NOMO-1 (cell line): ENCODE data around the gene OGFR.

Source experiments
- DNase-seq, 2 experiments: peaks; one replicate each; lab custom pipeline; 2025; ENCODE audit not compliant: unreplicated experiment in 2 of 2; lab: John Stamatoyannopoulos, UW

Gene OGFR

DNA sequence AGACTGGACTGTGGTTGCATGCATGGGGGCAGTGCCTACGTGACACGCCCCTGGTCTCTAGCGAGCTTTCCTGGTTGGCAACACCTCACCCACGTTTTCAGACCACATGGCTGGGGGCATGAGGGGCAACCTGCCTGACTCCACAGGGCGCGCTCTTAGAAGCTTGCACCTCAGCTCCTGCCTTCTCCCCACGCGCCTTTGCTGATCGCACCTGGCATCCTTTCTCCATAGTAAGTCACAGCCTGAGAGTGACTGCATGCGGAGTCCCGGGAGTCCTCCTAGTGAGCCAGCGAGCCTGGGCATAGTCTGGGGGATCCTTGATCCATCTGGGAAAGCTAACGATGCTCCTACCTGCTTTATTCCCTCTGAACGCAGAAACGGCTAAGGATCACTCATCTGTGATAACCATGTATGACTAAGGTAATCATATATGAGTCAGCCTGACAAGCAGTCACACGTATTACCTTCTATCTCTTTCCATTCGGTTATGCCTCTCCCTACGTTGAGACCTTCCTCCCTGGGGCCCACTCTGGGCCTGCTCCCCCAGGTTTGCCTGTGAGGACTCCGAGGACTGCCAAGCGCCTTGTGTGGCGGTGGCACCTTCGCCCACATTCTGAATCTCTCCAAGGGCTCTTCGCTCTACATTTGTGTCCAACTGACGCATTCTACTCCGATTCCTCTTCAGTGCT, 52.4 kb downstream of the OGFR start:
- DNase-seq = no peak

DNA sequence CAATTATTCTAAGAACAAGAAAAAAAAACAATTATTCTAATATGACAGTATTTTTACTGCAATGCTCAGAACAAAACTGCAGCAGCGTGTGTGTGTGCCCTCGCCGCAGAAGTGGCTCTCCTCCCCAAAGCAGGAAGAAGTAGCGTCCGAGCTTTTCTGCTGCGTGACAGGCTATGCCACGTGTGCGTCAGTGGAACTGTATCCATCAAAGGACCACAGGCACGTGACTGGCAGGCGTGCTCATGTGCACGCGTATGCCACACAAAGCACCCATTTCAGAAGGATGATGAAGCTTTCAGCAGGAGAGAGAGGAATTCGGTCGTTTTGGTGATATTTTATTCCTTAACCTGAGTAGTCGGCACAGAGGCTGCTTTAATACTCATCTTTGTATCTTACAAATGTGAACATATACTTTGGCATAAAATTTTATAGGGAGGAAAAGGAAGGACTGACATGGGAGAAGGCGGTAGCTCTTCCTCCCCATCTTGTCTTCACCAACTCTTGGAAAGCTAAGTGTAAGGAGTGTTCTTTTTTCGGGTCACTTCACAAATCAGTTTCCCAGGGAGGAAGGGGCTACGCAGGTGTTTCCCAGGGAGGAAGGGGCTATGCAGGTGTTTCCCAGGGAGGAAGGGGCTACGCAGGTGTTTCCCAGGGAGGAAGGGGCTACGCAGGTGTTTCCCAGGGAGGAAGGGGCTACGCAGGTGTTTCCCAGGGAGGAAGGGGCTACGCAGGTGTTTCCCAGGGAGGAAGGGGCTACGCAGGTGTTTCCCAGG, 53.6 kb downstream of the OGFR start:
- DNase-seq = no peak

DNA sequence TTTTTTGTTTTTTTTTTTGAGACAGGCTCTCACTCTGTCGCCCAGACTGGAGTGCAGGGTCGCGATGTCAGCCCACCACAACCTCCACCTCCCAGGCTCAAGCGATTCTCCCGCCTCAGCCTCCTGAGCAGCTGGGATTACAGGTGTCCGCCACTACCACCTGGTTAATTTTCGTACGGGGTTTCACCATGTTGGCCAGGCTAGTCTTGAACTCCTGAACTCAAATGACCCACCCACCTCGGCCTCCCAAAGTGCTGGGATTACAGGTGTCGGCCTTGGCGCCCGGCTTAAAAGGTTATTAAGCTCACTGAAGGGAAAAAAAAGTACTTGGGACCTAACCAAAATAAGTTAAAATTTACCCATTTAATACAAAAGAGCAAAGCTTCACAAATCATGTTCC, 55.1 kb downstream of the OGFR start:
- no peak for DNase-seq

DNA sequence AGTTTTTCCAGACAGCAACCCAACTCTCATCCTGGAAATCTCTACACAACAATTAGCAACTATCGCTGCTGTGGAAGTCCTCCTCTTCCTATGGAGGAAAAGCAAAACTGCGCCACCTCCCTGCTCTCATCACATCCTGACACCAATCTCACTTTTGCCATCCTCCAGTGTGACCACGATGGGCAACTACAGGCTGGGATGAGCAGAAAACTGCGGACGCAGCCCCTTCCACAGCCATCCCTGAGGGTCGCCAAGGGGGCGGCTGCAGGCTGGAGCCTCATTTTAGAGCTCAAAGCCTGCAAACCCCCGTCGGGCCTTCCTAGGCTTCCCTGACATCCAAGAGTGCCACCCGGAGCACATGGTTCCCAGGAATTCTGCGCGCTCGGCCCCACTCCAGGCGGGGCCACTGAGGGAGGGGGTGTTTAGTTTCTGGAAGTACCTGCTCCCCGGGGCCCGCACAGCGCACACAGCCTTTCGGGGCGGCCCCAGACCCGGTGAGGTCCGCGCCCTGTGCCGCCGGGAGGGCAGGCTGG, 55.8 kb downstream of the OGFR start:
- peak in 1 of 2 experiments; percentile 11 for DNase-seq

DNA sequence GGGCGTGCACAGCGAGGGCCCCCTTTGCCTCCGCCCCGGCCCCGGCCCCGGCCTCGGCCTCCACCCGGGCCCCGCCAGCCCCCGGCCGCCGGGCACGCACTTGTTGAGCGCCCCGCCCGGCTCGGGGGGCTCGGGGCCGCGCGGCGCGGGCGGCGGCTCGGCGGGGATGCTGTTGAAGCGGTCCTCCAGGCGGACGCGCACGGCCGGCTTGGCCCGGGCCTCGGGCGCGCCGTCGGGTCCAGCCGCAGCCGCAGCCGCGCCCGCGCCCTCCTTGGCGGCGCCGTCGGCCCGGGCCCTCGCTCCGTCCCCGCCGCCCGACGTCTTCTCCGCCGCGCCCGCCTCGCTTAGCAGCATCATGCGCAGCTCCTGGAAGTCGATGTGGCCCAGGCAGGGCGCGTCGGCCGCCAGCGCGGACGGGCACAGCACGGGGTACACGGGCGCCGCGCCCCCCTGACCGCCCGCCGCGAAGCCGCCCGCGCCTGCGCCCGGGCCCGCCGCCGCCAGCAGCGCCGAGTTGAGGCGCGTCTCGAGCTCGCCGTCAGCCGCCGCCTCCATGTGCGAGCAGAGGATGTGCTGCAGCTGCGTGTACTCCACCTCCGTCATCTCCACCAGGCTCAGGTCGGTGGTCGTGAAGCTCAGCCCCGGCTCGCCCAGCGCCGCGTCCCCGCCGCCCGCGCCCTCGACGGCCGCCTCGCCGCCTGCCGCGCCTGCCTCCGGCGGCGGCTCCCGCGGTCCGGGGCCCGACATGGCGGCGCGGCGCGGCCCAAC, 56.5 kb downstream of the OGFR start:
- peak in 1 of 2 experiments; percentile 42 for DNase-seq

DNA sequence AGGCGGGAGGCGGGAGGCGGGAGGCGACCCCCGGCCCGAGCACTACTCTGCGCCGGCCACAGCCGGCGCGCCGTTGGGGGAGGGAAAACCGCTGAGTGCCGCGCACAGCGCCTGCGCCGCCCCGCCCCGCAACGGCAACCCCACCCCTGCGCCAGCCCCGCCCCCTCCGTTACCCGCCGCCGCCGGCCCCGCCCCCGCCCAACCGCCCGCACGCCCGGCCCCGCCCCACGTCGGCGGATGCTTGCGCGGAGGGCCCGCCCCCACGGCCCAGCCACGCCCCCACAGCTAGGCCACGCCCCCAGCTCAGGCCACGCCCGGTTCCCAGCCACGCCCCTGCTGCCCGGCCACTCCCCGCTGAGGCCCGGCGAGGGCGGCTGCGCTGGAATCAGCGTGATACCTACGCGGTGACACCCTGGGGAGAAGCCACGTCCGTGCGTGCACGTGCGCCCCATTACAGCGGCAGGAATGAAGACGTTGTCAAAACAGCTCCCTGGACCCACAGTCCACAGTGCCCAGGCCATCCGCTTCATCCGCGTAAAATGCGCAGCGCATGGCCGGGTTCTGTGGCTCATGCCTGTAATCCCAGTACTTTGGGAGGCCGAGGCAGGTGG, 57.2 kb downstream of the OGFR start, which contains the start of gene TCFL5:
Gene TCFL5, minus strand, starts transcription at position 97 of the 611 bp plus-strand sequence. CDS start 152 bp downstream, outside the sequence.
- peak; percentile 74 to 84 for DNase-seq
